Prostate gland (tissue), 2 donors: ENCODE measurements around the gene DYNC1H1. TPM values are rescaled to one million over a fixed set of nuclear protein-coding genes. Genes with fewer than 3 reads are reported as not detected.

Experiments used
- DNase-seq: peaks from one replicate; pipeline ENCODE4 v3.0.0-alpha.2; 2019; ENCODE audit warnings: low spot score
- H3K27ac ChIP-seq, 2 donors: fragments of 200-600 bp; sonication (generic); 2 replicates each; pipeline ENCODE4 v1.5.1; 2017 to 2019
- H3K27me3 ChIP-seq: fragments of 200-600 bp; sonication (generic); replicated peaks from 2 replicates; pipeline ENCODE4 v1.5.1; 2019; ENCODE audit not compliant: insufficient read depth
- H3K36me3 ChIP-seq, 2 donors: fragments of 200-600 bp; sonication (generic); 1 replicate in 1 of 2; 2 replicates in 1 of 2; pipeline versions ENCODE4 v1.5.1 to v1.8.1; 2017 to 2019
- H3K4me1 ChIP-seq: fragments of 200-600 bp; sonication (generic); replicated peaks from 2 replicates; pipeline ENCODE4 v1.5.1; 2019
- H3K4me3 ChIP-seq, 2 donors: fragments of 200-600 bp; sonication (generic); 2 replicates each; pipeline ENCODE4 v1.5.1; 2017 to 2019
- H3K9me3 ChIP-seq: fragments of 200-600 bp; sonication (generic); 2 replicates; pipeline ENCODE4 v1.5.1; 2017
- POLR2A ChIP-seq: fragments of 450-650 bp; IDR thresholded peaks from one replicate; pipeline ENCODE4 v1.6.1; 2016; ENCODE audit warnings: antibody characterized with exemption, mild to moderate bottlenecking
- POLR2AphosphoS5 ChIP-seq: sonication (generic); formaldehyde crosslinking; IDR thresholded peaks from one replicate; pipeline ENCODE4 v1.6.1; 2017; ENCODE audit warnings: antibody characterized with exemption
- WGBS: methylation state at CpG from one replicate; pipeline ENCODE4 v1.1.5; 2018; 5-methylcytosine and 5-hydroxymethylcytosine counted together
- intact Hi-C: fragments of 100-400 bp; cut with DNase I; formaldehyde crosslinking; loops from one replicate; pipeline ENCODE4 v1.14.2; 2022
- total RNA-seq, 2 donors: library from RNA; depleted of rRNA; stranded (reverse); fragments of >200 nt; gene quantifications; one replicate each; pipeline ENCODE4 v1.1.0, GENCODE V29; 2016
- TF ChIP-seq, protein P1 (sequence below), 4 experiments: fragments of 200-600 bp in 2 of 4; fragments of 450-650 bp in 2 of 4; sonication (generic) in 2 of 4; IDR thresholded peaks; 1 replicate in 3 of 4; 2 replicates in 1 of 4; pipeline ENCODE4 v1.5.1; 2016 to 2019; ENCODE audit warnings: antibody characterized with exemption in 4 of 4, mild to moderate bottlenecking in 2 of 4, moderate library complexity in 2 of 4

Gene DYNC1H1
- total RNA-seq, 2 donors from 2014 or later, result 366 to 616 TPM

DNA sequence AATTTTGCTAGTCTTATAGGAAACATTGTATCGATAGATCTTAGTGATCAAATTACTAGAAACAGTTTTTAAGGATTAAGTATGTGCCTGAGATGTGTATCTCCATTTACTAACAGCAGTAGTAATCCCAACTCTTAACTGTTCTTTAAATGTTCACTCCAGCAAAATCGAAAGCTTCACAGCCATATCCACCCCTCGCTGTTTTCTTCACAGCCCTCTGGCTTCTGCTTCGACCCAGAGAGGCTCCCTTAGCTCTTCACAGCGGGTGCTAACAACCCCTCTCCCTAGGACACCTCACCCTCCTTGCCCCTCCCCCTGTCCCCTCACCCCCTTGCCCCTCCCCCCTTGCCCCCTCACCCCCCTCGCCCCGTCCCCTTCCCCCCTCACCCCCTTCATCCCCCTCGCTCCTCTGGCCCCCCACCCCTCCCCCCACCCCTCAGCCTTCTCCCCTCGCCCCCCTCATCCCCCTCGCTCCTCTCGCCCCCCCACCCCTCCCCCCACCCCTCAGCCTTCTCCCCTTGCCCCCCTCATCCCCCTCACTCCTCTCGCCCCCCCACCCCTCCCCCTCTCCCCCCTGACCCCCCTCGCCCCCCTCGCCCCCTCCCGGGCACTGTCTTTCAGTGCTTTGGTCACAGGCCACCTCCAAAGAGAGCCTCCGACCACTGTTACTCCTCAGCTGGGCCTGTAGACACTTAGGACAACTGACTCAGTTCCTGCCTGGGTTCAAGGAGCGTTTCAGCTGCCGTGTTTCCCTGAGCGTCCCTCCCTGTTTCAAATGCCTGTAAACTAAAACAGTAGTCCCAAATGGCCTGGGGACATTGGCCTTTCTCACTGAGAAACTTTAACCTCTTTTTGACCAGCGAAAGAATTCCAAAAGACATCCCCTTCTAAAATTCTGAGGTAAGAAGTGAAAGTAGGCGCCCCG, 46.0 kb upstream of the DYNC1H1 start:
- no peak for TF ChIP-seq POLR2A
- TF ChIP-seq, protein P1, sequence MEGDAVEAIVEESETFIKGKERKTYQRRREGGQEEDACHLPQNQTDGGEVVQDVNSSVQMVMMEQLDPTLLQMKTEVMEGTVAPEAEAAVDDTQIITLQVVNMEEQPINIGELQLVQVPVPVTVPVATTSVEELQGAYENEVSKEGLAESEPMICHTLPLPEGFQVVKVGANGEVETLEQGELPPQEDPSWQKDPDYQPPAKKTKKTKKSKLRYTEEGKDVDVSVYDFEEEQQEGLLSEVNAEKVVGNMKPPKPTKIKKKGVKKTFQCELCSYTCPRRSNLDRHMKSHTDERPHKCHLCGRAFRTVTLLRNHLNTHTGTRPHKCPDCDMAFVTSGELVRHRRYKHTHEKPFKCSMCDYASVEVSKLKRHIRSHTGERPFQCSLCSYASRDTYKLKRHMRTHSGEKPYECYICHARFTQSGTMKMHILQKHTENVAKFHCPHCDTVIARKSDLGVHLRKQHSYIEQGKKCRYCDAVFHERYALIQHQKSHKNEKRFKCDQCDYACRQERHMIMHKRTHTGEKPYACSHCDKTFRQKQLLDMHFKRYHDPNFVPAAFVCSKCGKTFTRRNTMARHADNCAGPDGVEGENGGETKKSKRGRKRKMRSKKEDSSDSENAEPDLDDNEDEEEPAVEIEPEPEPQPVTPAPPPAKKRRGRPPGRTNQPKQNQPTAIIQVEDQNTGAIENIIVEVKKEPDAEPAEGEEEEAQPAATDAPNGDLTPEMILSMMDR (IDR thresholded peaks at IDR 0.05), result no peak
- no peak for TF ChIP-seq POLR2AphosphoS5
- Histone ChIP-seq H3K36me3 (peaks cover 0 to 7% of the 10 kb centered on the region in 2 donors), H3K9me3 (no peaks in the 10 kb centered on the region), H3K4me1 (no peaks in the 10 kb centered on the region), H3K27ac (no peak overlapping the region), H3K27me3 (no peaks in the 10 kb centered on the region), H3K4me3 (no peak overlapping the region)
- intact Hi-C loops, result no loop called here
- WGBS, result 68% methylated on average over 14 of the region's 22 CpGs
- no peak for DNase-seq

DNA sequence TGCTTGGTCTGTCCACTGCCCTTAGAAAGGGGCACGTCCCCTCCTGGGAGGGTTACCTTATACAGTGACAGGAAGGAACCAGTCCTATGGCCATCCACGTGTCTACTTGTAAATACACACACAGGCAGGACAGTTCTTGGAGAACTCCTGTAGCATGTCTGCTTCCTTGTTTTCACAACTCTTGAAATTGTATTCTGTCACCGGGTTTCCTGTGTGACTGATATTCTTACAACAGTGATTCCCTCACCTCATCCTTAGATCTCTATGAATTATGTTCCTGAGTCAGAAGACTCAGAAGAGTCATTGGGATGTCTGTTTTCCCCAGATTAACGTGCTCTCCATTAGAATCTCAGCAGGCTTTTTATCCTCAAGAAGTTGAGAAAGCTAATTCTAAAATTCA, 44.1 kb upstream of the DYNC1H1 start:
- intact Hi-C loops, result no loop called here
- Histone ChIP-seq H3K27ac (no peak overlapping the region), H3K27me3 (no peaks in the 10 kb centered on the region), H3K36me3 (peaks cover under 1 to 7% of the 10 kb centered on the region in 2 donors), H3K4me3 (no peak overlapping the region), H3K9me3 (no peaks in the 10 kb centered on the region), H3K4me1 (no peaks in the 10 kb centered on the region)
- 84% methylated on average over 4 of the region's 4 CpGs for WGBS
- no peak for DNase-seq
- TF ChIP-seq POLR2A (no peak), POLR2AphosphoS5 (no peak)
- TF ChIP-seq, protein P1 (IDR thresholded peaks at IDR 0.05), result no peak

DNA sequence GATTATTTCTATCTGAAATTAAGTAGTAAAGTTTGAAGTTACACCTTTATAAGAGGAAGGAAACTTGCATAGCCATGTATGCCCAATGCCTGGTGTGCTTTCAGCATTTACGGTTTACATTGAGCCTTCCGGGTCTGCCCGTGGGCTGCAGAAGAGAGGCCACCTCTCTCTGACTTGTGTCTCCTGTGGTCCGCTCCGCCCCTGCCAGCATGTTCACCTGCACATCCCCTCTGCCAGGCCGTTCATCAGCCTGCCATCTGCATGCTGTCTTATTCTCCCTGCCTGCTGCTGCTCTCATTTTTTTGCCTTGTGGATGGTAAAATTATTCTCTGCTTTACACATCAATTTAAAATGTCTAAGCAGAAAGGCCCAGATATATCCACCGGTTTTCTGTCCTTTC, 41.5 kb upstream of the DYNC1H1 start:
- WGBS, result 88% methylated on average over 7 of the region's 7 CpGs
- no peaks in the 10 kb centered on the region for H3K27me3 ChIP-seq
- TF ChIP-seq, protein P1 (IDR thresholded peaks at IDR 0.05), result no peak
- TF ChIP-seq POLR2AphosphoS5, result no peak
- TF ChIP-seq POLR2A, result no peak
- no peak overlapping the region for H3K27ac ChIP-seq
- no peak for DNase-seq
- H3K36me3 ChIP-seq, result peaks cover 3 to 7% of the 10 kb centered on the region in 2 donors
- H3K4me1 ChIP-seq, result no peaks in the 10 kb centered on the region
- no peaks in the 10 kb centered on the region for H3K9me3 ChIP-seq
- intact Hi-C loops, result no loop called here
- H3K4me3 ChIP-seq, result no peak overlapping the region

DNA sequence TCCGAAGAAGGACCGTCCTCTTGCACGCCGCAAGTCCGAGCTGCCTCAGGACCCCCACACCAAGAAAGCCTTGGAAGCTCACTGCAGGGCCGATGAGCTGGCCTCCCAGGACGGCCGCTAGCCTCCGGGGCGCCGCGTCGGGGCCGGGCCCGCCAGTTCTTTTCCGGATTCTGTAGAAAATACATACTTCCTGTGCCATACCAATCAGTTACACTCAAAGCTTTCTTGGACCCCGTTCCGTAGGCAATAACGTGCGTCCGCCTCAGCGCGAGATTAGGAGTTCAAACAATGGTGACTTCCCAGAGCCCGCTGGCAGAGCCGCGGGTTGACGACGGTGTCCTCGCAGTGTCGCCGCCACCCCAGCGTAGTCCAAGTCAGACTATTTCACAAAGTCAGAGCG, 39.2 kb upstream of the DYNC1H1 start:
- H3K27ac ChIP-seq, result no peak overlapping the region
- H3K4me1 ChIP-seq, result no peaks in the 10 kb centered on the region
- H3K9me3 ChIP-seq, result no peaks in the 10 kb centered on the region
- no peak overlapping the region for H3K4me3 ChIP-seq
- no peak for DNase-seq
- H3K36me3 ChIP-seq, result peaks cover 3 to 7% of the 10 kb centered on the region in 2 donors
- 97% methylated on average over 33 of the region's 33 CpGs for WGBS
- intact Hi-C loops, result no loop called here
- H3K27me3 ChIP-seq, result no peaks in the 10 kb centered on the region
- TF ChIP-seq, protein P1 (IDR thresholded peaks at IDR 0.05), result no peak
- TF ChIP-seq POLR2AphosphoS5 (no peak), POLR2A (no peak)

DNA sequence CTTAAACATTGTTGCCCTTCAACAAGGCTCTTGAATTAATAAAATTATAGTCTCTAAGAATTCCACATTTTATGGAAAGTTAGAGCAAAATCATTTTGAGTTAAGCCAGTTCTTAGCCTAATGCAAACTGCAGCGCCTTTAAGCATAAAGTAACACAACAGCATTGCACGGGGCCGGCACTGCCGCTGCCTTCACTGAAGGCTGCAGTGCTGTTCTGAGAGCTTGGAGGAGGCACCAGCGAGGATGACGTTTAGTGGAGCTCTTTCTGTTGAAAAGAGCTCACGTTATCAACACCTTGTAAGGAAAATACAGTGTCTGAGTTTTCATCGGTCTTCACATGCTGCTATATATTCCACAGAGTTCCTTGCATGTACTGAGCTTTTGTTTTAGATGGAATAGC, 38.3 kb upstream of the DYNC1H1 start:
- DNase-seq, result no peak
- H3K4me1 ChIP-seq, result no peaks in the 10 kb centered on the region
- no peaks in the 10 kb centered on the region for H3K9me3 ChIP-seq
- intact Hi-C loops, result no loop called here
- H3K36me3 ChIP-seq, result peaks cover 3 to 7% of the 10 kb centered on the region in 2 donors
- no peak for TF ChIP-seq POLR2AphosphoS5
- TF ChIP-seq, protein P1 (IDR thresholded peaks at IDR 0.05), result no peak
- no peak for TF ChIP-seq POLR2A
- H3K27ac ChIP-seq, result no peak overlapping the region
- no peaks in the 10 kb centered on the region for H3K27me3 ChIP-seq
- no peak overlapping the region for H3K4me3 ChIP-seq
- WGBS, result 82% methylated on average over 8 of the region's 8 CpGs
